Measurements from ENCODE around the gene RPRD1A.

The RPRD1A gene

DNA sequence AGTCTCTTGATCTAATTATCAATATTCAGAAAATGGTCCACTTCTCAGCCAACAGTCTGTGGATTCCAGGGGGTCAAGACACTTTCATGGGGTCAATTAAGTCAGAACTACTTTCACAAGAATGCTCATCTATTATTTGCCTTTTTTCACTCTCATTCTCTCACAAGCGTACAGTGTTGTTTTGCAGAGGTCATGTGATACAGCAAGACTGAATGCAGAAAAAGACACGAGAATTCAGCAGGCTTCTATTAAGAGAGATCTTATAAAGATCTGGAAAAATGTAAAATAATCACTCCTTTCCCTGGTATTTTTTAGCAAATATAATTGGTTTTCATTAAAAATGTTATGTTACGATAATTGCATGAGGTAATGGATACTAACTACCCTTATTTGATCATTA, 8.7 kb downstream of the RPRD1A start:
- Histone ChIP-seq H3K79me2 (ENCODE audit: control insufficient read depth, insufficient read depth, low read length, unreplicated experiment) (peaks cover 85% of the 10 kb centered on the region), H3K27me3 (ENCODE audit: insufficient read depth, low read length) (no peaks in the 10 kb centered on the region), H3K4me3 (ENCODE audit: low read depth, low read length) (no peak overlapping the region), H3K27ac (ENCODE audit: low read depth, low read length) (no peak overlapping the region), H3K4me1 (ENCODE audit: control insufficient read depth, insufficient read depth, low read length, unreplicated experiment) (no peaks in the 10 kb centered on the region), H3K36me3 (ENCODE audit: insufficient read depth, low read length) (peaks cover 2% of the 10 kb centered on the region; the same call in 1 of the 2 replicates), H2AFZ (ENCODE audit: low read length, unreplicated experiment) (no peak overlapping the region)

DNA sequence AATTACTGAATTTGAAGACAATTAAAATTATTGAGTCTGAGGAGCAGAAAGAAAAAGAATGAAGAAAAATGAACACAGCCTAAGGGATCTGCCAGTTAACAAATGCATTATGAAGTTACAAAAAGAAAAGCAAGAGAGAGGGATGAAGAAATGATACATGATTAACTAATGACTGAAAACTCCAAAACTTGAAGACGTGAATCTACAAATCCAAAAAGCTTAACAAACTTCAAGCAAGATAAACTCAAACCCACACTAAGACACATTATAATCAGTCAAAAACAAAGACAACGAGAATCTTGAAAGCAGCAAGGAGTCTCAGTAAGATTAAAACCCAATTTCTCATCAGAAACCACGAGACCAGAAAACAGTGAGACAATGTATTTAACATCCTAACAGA, 15.6 kb downstream of the RPRD1A start:
- Histone ChIP-seq H2AFZ (ENCODE audit: low read length, unreplicated experiment) (no peak overlapping the region), H3K36me3 (ENCODE audit: insufficient read depth, low read length) (peaks cover 5% of the 10 kb centered on the region; the same call in 1 of the 2 replicates), H3K27me3 (ENCODE audit: insufficient read depth, low read length) (no peaks in the 10 kb centered on the region), H3K4me3 (ENCODE audit: low read depth, low read length) (no peak overlapping the region), H3K27ac (ENCODE audit: low read depth, low read length) (no peak overlapping the region), H3K4me1 (ENCODE audit: control insufficient read depth, insufficient read depth, low read length, unreplicated experiment) (no peaks in the 10 kb centered on the region), H3K79me2 (ENCODE audit: control insufficient read depth, insufficient read depth, low read length, unreplicated experiment) (peaks cover 87% of the 10 kb centered on the region)

DNA sequence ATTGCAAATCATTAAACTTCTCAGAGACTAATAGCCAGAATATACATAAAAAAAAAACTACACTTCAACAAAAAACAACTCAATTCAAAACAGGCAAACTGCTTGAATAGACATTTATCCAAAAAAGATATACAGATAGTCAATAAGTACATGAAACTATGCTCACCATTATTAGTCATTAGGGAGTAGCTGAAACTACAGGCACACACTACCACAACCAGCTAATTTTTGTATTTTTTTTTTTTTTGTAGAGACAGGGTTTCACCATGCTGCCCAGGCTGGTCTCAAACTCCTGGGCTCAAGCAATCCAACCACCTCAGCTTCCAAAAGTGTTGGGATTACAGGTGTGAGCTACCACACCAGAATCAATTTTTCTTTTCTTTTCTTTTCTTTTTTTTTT, 16.9 kb downstream of the RPRD1A start:
- Histone ChIP-seq H3K4me3 (ENCODE audit: low read depth, low read length) (no peak overlapping the region), H3K36me3 (ENCODE audit: insufficient read depth, low read length) (peaks cover 5% of the 10 kb centered on the region; the same call in 1 of the 2 replicates), H2AFZ (ENCODE audit: low read length, unreplicated experiment) (no peak overlapping the region), H3K4me1 (ENCODE audit: control insufficient read depth, insufficient read depth, low read length, unreplicated experiment) (no peaks in the 10 kb centered on the region), H3K27ac (ENCODE audit: low read depth, low read length) (no peak overlapping the region), H3K27me3 (ENCODE audit: insufficient read depth, low read length) (no peaks in the 10 kb centered on the region), H3K79me2 (ENCODE audit: control insufficient read depth, insufficient read depth, low read length, unreplicated experiment) (peaks cover 89% of the 10 kb centered on the region)

DNA sequence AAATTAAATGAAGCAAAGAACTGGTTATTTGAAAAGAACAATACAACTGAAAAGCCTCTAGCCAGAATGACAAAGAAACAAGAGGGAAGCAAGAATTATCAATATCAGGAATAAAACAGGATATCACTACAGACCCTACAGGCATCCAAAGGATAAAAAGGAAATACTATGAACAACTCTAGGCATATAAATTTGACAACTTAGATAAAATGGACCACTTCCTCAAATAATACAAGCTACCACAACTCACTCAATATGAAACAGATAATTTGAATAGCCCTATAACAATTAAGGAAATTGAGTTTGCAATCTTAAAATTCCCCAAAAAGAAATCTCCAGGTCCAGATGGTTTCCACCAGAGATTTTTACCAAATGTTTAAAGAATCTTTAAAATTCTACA, 19.8 kb downstream of the RPRD1A start:
- Histone ChIP-seq H3K27ac (ENCODE audit: low read depth, low read length) (no peak overlapping the region), H2AFZ (ENCODE audit: low read length, unreplicated experiment) (no peak overlapping the region), H3K79me2 (ENCODE audit: control insufficient read depth, insufficient read depth, low read length, unreplicated experiment) (peaks cover 84% of the 10 kb centered on the region), H3K4me3 (ENCODE audit: low read depth, low read length) (no peak overlapping the region), H3K27me3 (ENCODE audit: insufficient read depth, low read length) (no peaks in the 10 kb centered on the region), H3K36me3 (ENCODE audit: insufficient read depth, low read length) (no peaks in the 10 kb centered on the region), H3K4me1 (ENCODE audit: control insufficient read depth, insufficient read depth, low read length, unreplicated experiment) (no peaks in the 10 kb centered on the region)

DNA sequence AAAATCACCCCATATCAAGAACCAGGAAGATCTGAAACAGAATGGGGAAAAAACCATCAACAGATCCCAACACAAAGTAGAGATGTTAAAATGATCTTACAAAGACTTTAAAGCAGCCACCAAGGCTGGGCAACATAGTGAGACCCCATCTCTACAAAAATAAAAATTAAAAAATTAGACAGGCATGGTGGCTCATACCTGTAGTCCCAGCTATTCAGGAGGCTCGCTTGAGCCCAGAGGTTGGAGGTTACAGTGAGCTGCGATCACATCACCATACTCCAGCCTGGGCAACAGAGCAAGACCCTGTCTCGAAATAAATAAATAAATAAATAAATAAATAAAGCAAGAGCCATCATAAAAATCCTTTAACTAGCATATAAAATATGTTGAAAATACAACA, 20.5 kb downstream of the RPRD1A start:
- Histone ChIP-seq H3K79me2 (ENCODE audit: control insufficient read depth, insufficient read depth, low read length, unreplicated experiment) (peaks cover 84% of the 10 kb centered on the region), H3K27me3 (ENCODE audit: insufficient read depth, low read length) (no peaks in the 10 kb centered on the region), H3K27ac (ENCODE audit: low read depth, low read length) (no peak overlapping the region), H3K36me3 (ENCODE audit: insufficient read depth, low read length) (no peaks in the 10 kb centered on the region; the same call in 1 of the 2 replicates), H3K4me1 (ENCODE audit: control insufficient read depth, insufficient read depth, low read length, unreplicated experiment) (no peaks in the 10 kb centered on the region), H2AFZ (ENCODE audit: low read length, unreplicated experiment) (no peak overlapping the region), H3K4me3 (ENCODE audit: low read depth, low read length) (no peak overlapping the region)

DNA sequence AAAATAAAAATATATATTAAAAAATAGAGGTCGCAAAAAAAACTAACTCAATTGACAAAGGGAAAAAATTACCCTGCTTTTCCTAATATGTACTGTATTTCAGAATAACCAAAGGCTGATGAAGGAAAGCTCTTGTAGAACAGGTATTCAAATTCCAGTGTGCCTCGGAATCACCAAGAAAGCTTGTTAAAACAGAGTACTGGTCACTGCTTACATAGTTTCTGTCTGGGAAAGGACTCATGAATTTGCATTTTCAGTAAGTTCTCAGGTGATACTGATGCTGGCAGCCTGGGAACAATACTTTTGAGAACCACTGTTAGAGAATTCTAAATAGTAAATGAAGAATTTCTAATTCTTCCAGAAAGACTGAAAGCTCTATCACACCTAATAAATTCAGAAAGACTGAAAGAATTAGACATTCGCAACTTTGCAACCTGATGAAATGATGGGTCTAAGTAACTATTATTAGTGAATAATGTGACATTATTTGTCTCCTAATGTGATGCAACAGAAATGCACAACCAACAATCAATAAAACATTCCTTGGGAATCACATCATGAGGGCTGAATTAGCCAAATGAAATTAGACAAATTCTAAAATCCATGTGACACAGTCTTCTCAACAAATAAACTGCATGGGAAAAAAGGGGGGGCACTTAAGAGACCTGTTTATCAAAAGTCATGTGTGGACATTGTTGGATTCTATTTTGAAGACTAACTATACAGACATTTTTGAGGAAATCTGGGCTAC, 21.9 kb downstream of the RPRD1A start:
- Histone ChIP-seq H3K4me1 (ENCODE audit: control insufficient read depth, insufficient read depth, low read length, unreplicated experiment) (no peaks in the 10 kb centered on the region), H3K27ac (ENCODE audit: low read depth, low read length) (no peak overlapping the region), H3K36me3 (ENCODE audit: insufficient read depth, low read length) (no peaks in the 10 kb centered on the region; the same call in 1 of the 2 replicates), H3K27me3 (ENCODE audit: insufficient read depth, low read length) (no peaks in the 10 kb centered on the region), H2AFZ (ENCODE audit: low read length, unreplicated experiment) (no peak overlapping the region), H3K4me3 (ENCODE audit: low read depth, low read length) (no peak overlapping the region), H3K79me2 (ENCODE audit: control insufficient read depth, insufficient read depth, low read length, unreplicated experiment) (peaks cover 81% of the 10 kb centered on the region)

DNA sequence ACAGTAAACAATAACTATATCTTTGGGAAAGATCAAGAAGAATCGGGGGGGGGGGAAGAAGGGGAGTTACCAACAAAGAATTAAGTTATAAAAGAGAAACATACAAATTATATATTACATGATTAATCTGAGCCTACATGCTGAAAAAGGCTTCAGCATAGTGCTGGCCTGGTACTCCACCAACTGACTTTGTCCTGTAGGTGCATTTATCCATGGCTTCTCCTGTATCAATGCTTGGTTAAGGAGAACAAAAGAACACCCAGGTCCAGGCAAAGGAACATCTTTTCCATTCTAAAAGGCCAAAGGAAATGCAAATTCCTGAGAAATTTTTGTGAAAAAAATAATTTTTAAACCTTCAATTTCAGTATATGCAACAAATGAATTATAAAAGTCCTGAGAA, 24.2 kb downstream of the RPRD1A start:
- H3K36me3 ChIP-seq (ENCODE audit: insufficient read depth, low read length) = peaks cover 9% of the 10 kb centered on the region
- H3K4me1 ChIP-seq (ENCODE audit: control insufficient read depth, insufficient read depth, low read length, unreplicated experiment) = no peaks in the 10 kb centered on the region
- H3K79me2 ChIP-seq (ENCODE audit: control insufficient read depth, insufficient read depth, low read length, unreplicated experiment) = peaks cover 81% of the 10 kb centered on the region
- H3K27me3 ChIP-seq (ENCODE audit: insufficient read depth, low read length) = no peaks in the 10 kb centered on the region
- H3K27ac ChIP-seq (ENCODE audit: low read depth, low read length) = no peak overlapping the region
- no peak overlapping the region for H3K4me3 ChIP-seq (ENCODE audit: low read depth, low read length)
- H2AFZ ChIP-seq (ENCODE audit: low read length, unreplicated experiment) = no peak overlapping the region

DNA sequence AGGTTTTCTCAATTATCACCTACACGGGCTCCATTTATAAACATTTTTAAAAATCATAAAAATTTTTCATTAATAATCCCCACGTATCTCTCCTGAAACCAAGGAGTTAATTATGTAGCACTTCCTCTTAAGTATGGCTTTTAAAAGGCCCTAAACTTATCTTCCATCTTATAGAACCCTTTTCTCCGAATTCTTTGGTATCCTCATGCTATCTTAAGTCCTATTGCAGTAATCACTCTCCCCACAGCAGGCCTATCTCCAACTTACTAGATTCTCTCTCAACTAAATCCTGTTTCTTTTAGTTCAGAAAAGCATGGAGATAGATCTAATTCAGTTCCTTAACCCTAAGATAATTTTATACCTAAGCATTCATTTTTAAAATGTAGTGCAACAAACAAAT, 26.2 kb downstream of the RPRD1A start:
- H3K4me1 ChIP-seq (ENCODE audit: control insufficient read depth, insufficient read depth, low read length, unreplicated experiment) = no peaks in the 10 kb centered on the region
- H3K36me3 ChIP-seq (ENCODE audit: insufficient read depth, low read length) = peaks cover 9% of the 10 kb centered on the region
- H2AFZ ChIP-seq (ENCODE audit: low read length, unreplicated experiment) = no peak overlapping the region
- peaks cover 74% of the 10 kb centered on the region for H3K79me2 ChIP-seq (ENCODE audit: control insufficient read depth, insufficient read depth, low read length, unreplicated experiment)
- H3K27me3 ChIP-seq (ENCODE audit: insufficient read depth, low read length) = no peaks in the 10 kb centered on the region
- H3K4me3 ChIP-seq (ENCODE audit: low read depth, low read length) = no peak overlapping the region
- no peak overlapping the region for H3K27ac ChIP-seq (ENCODE audit: low read depth, low read length)

DNA sequence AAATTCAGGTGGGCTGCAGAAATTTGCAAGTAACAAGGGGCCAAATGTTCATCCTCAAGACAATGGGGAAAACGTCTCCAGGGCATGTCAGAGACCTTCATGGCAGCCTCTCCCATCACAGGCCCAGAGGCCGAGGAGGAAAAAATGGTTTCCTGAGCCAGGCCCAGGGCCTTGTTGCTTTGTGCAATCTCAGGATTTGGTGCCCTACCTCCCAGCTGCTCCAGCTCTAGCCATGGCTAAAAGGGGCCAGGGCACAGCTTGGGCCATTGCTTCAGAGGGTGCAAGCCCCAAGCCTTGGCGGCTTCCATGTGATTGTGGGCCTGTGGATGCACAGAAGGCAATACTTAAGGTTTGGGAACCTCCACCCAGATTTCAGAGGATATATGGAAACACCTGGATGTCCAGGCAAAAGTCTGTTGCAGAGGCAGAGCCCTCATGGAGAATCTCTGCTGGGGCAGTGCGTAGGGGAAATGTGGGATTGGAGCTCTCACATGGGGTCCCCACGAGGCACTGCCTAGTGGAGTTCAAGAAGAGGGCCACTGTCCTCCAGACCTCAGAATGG, 29.2 kb downstream of the RPRD1A start:
- no peak overlapping the region for H2AFZ ChIP-seq (ENCODE audit: low read length, unreplicated experiment)
- H3K79me2 ChIP-seq (ENCODE audit: control insufficient read depth, insufficient read depth, low read length, unreplicated experiment) = peaks cover 62% of the 10 kb centered on the region
- no peaks in the 10 kb centered on the region for H3K27me3 ChIP-seq (ENCODE audit: insufficient read depth, low read length)
- no peak overlapping the region for H3K4me3 ChIP-seq (ENCODE audit: low read depth, low read length)
- H3K36me3 ChIP-seq (ENCODE audit: insufficient read depth, low read length) = peaks cover 9% of the 10 kb centered on the region
- H3K4me1 ChIP-seq (ENCODE audit: control insufficient read depth, insufficient read depth, low read length, unreplicated experiment) = no peaks in the 10 kb centered on the region
- H3K27ac ChIP-seq (ENCODE audit: low read depth, low read length) = no peak overlapping the region

DNA sequence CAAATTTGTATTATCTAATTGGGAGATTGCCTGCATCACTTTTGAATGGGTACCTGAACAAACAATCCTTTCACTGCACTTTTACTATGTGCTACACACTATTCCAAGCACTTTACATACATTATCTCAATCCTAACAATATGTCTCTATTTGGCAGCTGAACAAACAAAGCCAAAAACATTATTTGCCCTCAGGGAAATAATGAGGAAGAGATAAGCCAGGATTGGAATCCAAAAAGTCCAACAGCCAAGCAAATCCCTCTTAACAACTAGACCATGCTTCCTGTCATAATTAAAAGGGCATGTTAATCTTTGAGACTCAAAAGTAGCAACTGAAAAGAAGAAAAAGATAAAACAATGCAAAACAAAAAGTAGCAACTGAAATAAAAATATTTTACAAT, 32.1 kb downstream of the RPRD1A start:
- Histone ChIP-seq H3K79me2 (ENCODE audit: control insufficient read depth, insufficient read depth, low read length, unreplicated experiment) (peaks cover 38% of the 10 kb centered on the region), H3K27me3 (ENCODE audit: insufficient read depth, low read length) (no peaks in the 10 kb centered on the region), H3K4me3 (ENCODE audit: low read depth, low read length) (no peak overlapping the region), H2AFZ (ENCODE audit: low read length, unreplicated experiment) (no peak overlapping the region), H3K36me3 (ENCODE audit: insufficient read depth, low read length) (peaks cover 9% of the 10 kb centered on the region; the same call in 1 of the 2 replicates), H3K4me1 (ENCODE audit: control insufficient read depth, insufficient read depth, low read length, unreplicated experiment) (no peaks in the 10 kb centered on the region), H3K27ac (ENCODE audit: low read depth, low read length) (no peak overlapping the region)

DNA sequence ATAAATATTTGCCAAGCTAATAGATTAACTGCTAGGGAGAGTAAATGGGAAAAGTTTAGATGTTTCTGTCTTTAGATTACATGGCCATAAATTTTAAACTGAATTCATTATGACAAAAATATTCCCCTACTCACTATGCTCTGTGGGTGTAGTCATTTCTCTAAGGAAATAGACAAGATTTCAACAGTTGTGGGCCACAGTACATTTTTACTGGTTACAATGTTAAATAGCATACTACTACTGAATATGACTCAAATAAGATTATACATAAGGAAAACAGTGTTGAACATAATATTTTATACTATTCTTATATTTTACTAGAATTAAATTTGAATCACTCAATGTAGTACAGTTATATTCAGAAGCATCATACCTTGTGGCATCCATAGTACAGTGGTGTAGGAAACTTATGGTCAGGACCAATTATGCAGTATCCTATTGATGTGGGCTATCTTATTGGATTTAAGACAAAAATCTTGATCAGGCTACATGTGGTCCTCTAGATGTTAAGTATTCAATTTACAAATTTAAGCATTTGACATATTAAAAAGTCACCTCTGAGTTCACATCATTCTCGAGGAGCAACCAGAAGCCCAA, 33.0 kb downstream of the RPRD1A start:
- Histone ChIP-seq H3K36me3 (ENCODE audit: insufficient read depth, low read length) (peaks cover 8% of the 10 kb centered on the region; the same call in 1 of the 2 replicates), H2AFZ (ENCODE audit: low read length, unreplicated experiment) (no peak overlapping the region), H3K27ac (ENCODE audit: low read depth, low read length) (no peak overlapping the region), H3K79me2 (ENCODE audit: control insufficient read depth, insufficient read depth, low read length, unreplicated experiment) (peaks cover 35% of the 10 kb centered on the region), H3K4me1 (ENCODE audit: control insufficient read depth, insufficient read depth, low read length, unreplicated experiment) (no peaks in the 10 kb centered on the region), H3K27me3 (ENCODE audit: insufficient read depth, low read length) (no peaks in the 10 kb centered on the region), H3K4me3 (ENCODE audit: low read depth, low read length) (no peak overlapping the region)
